Activated naive CD8-positive, alpha-beta T cell (primary cell): Measurements from ENCODE around the gene MTHFD2.
"Not testable (repeated sequence)": the region's sequence is repeated elsewhere in the genome, so short reads cannot be mapped to it uniquely, and the experiment has no call there.

ENCODE experiments used
- H3K27ac Mint-ChIP-seq: one replicate; pipeline ENCODE4 v1.8.0; 2021; ENCODE audit warnings: mixed read lengths
- H3K27me3 Mint-ChIP-seq: one replicate; pipeline ENCODE4 v1.8.0; 2021; ENCODE audit warnings: mixed read lengths
- H3K36me3 Mint-ChIP-seq: one replicate; pipeline ENCODE4 v1.8.0; 2021; ENCODE audit warnings: mixed read lengths
- H3K4me1 Mint-ChIP-seq: one replicate; pipeline ENCODE4 v1.8.0; 2021; ENCODE audit warnings: low read depth, mixed read lengths
- H3K4me3 Mint-ChIP-seq: one replicate; pipeline ENCODE4 v1.8.0; 2021; ENCODE audit warnings: mild to moderate bottlenecking, mixed read lengths
- H3K9me3 Mint-ChIP-seq: one replicate; pipeline ENCODE4 v1.8.0; 2021; ENCODE audit warnings: low read depth, mixed read lengths

The MTHFD2 gene

DNA sequence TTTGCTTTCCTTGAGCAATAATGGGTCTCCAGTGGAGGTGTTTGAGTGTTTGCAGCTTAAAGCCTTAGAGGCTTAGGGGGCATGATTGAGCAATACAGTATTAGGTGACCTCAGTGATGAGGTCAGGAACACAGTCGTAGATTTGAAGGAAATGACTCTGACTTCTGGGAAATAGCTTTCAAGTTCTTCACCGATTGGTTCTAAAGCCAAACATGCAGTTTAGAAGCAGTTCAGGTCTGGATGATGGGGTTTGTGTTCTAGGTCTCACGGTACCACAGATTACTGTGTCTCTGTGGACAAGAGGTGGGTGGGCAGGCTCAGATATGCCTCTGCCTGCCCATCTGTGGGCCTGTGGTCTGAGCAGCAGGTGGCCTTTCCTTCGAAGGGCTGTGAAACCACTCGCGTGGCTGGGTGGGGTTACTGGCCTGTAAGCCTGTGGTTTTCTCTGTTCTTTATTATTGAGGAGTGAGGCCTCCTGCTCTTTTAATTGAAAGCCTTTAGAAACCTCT lies 7.8 kb downstream of the MTHFD2 start:
- no peaks in the 10 kb centered on the region for H3K9me3 Mint-ChIP-seq
- H3K36me3 Mint-ChIP-seq, result peaks cover 19% of the 10 kb centered on the region
- H3K4me3 Mint-ChIP-seq, result peak overlapping the region; percentile 74
- H3K27me3 Mint-ChIP-seq, result no peaks in the 10 kb centered on the region
- H3K4me1 Mint-ChIP-seq, result peaks cover 46% of the 10 kb centered on the region
- H3K27ac Mint-ChIP-seq, result peak overlapping the region; percentile 93

DNA sequence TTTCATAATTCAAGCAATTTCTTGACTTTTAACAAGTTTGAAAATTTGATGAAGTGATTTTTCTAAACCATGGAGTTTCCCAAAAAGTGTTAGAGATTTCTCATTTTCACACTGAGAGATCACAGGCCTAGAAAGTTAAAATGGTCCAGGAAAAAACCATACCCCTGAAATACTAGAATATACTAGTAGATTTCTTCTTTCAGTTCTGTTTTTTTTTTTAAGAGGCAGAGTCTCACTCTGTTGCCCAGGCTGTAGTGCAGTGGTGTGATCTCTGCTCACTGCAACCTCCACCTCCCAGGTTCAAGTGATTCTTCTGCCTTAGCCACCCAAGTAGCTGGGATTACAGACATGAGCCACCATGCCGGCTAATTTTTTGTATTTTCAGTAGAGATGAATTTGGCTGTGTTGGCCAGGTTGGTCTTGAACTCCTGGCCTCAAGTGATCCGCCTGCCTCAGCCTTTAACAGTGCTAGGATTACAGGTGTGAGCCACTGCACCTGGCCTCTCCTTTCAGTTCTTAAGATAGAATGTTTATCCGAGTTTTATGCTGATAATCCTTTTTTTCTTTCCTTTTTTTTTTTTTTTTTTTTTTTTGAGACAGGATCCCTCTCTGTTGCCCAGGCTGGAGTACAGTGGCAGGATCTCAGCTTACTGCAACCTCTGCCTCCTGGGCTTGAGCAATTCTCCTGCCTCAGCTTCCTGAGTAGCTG lies 14.4 kb downstream of the MTHFD2 start:
- no peak overlapping the region for H3K4me3 Mint-ChIP-seq
- H3K27me3 Mint-ChIP-seq, result no peaks in the 10 kb centered on the region
- H3K36me3 Mint-ChIP-seq, result peaks cover 9% of the 10 kb centered on the region
- no peak overlapping the region for H3K27ac Mint-ChIP-seq
- H3K4me1 Mint-ChIP-seq, result peaks cover 2% of the 10 kb centered on the region
- H3K9me3 Mint-ChIP-seq, result no peaks in the 10 kb centered on the region

DNA sequence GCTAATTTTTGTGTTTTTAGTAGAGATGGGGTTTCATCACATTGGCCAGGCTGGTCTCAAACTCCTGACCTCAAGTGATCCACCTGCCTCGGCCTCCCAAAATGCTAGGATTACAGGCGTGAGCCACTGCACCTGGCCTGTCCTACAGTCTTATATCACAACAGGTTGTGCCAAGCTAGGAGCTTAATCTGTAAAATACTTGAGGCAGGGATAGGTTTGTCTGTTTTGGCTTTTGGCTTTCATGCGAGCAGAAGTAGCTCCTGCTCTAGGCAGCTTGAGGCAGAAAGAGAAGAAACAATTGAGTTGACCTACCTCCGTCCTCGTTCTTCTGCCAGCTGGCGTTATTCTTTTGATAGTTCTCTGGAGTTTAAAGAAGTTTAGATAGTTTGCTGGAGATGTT lies 17.4 kb downstream of the MTHFD2 start:
- not testable (repeated sequence) for H3K27me3 Mint-ChIP-seq, H3K36me3 Mint-ChIP-seq, H3K4me3 Mint-ChIP-seq, H3K9me3 Mint-ChIP-seq, H3K4me1 Mint-ChIP-seq, H3K27ac Mint-ChIP-seq

DNA sequence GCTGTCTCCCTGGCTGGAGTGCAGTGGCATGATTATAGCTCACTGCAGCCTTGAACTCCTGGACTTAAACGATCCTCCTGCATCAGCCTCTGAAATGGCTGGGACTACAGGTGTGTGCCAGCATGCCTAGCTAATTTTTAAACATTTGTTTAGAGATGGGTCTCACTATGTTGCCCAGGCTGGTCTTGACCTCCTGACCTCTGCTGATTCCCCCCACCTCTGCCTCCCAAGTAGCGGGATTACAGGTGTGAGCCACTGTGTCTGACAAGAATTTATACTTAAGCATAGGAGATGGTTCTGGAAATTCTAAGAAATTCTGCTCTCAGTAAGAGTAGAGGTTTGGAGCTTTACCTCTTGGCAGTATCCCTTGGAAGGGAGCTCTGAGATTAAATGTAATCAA lies 18.2 kb downstream of the MTHFD2 start:
- peaks cover 8% of the 10 kb centered on the region for H3K36me3 Mint-ChIP-seq
- no peaks in the 10 kb centered on the region for H3K27me3 Mint-ChIP-seq
- no peak overlapping the region for H3K27ac Mint-ChIP-seq
- no peak overlapping the region for H3K4me3 Mint-ChIP-seq
- H3K9me3 Mint-ChIP-seq, result no peaks in the 10 kb centered on the region
- H3K4me1 Mint-ChIP-seq, result no peaks in the 10 kb centered on the region

DNA sequence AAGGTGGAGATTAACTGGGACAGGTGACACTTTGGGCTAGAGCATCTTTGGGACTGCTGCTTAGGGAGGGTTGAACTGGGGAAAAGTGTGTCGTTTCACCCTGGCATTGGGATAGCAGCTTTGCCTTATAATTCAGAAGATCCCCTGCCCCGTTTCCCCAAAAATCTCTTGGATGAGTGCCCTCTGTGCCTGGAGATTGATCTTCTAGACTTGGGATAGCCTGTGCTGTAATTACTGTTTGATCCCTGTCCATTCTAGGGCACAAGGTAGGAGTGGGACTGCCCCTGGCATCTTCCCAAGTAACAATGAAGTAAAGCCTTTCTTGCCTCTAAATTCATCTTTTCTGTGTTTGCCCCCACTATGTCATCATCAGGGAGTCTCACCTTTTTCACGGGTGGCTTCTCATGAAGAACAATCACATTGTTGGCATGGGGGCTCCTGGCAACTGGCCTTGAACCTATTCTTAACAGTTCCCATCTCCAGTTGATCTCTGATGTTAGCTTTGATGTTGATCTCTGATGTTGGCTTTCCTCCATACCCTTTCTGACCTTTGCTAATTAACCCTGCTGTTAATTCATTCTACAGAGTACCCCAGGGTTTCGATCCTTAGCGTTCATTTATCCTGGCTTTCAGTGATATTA lies 21.6 kb downstream of the MTHFD2 start:
- Mint-ChIP-seq H3K27me3 (no peaks in the 10 kb centered on the region), H3K4me3 (no peak overlapping the region), H3K27ac (no peak overlapping the region), H3K4me1 (no peaks in the 10 kb centered on the region), H3K9me3 (no peaks in the 10 kb centered on the region), H3K36me3 (peaks cover 7% of the 10 kb centered on the region)

DNA sequence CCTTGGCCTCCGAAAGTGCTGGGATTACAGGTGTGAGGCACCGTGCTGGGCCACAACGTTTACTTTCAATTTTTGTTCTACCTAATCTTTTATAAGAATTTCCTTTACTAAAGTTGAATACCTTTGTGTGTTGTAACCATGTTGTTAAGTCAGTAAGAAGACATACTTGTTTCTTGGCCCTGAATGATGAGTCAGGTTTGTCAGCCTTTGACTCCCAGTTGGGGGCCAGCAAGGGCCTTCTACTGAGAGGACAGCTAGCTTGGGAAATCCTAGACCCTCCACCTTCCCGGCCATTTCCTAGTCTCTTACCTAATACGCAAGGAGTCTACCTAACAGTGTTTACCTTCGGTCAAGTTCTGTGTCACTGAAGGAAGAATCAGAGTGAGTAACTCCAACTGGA lies 22.7 kb downstream of the MTHFD2 start:
- Mint-ChIP-seq H3K4me3 (no peak overlapping the region), H3K4me1 (no peaks in the 10 kb centered on the region), H3K36me3 (peaks cover 4% of the 10 kb centered on the region), H3K27me3 (no peaks in the 10 kb centered on the region), H3K9me3 (no peaks in the 10 kb centered on the region), H3K27ac (no peak overlapping the region)

DNA sequence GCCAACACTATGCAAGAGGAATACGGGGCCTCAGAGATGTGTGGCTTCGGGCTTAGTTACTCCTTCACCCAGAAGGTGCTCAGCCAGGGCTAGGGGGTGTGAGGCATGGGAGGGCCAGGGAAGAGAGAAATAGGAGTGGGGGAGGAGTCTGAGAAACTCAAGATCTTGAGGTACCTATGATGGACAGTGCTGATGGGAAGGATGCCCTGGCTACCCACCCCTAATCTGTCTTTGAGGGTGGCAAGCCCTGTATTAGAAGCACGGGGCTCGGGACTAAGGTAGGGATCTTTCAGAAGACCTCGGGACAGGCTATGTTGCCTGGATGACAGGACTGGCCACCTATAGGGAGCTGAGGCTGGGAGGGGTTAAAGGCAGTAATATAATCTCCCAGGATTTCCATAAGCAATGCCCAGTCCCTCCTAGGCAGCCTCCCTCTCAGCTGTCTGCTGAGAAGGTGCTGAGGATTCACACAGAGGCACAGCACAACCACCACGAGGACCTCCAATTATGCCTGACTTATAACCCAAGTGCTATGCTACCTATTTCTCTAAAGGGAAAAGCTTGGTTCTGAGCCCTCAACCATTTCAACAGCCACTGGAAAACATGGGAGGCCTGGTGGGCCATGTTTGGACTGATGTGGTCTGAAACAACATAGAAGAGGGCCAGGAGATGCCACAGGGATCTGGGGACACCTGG lies 23.3 kb downstream of the MTHFD2 start:
- Mint-ChIP-seq H3K27me3 (no peaks in the 10 kb centered on the region), H3K9me3 (no peaks in the 10 kb centered on the region), H3K27ac (no peak overlapping the region), H3K4me1 (no peaks in the 10 kb centered on the region), H3K4me3 (no peak overlapping the region), H3K36me3 (peaks cover 4% of the 10 kb centered on the region)

DNA sequence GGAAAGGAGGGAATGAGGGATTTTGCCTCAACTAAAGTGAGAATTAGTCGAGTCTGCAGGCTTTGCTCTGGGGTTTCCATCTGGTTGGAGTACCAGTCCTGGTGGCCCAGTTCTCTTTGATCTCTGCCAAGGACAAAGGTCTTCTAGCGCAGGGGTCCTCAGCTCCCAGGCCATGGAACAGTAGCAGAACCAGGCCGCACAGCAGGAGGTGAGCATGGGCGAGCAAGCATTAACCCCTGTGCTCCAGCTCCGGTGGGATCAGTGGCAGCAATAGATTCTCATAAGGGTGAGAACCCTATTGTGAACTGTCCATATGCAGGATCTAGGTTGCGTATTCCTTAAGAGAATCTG lies 23.9 kb downstream of the MTHFD2 start:
- Mint-ChIP-seq H3K4me1 (no peaks in the 10 kb centered on the region), H3K27me3 (no peaks in the 10 kb centered on the region), H3K9me3 (no peaks in the 10 kb centered on the region), H3K36me3 (peaks cover 4% of the 10 kb centered on the region), H3K4me3 (no peak overlapping the region), H3K27ac (no peak overlapping the region)

DNA sequence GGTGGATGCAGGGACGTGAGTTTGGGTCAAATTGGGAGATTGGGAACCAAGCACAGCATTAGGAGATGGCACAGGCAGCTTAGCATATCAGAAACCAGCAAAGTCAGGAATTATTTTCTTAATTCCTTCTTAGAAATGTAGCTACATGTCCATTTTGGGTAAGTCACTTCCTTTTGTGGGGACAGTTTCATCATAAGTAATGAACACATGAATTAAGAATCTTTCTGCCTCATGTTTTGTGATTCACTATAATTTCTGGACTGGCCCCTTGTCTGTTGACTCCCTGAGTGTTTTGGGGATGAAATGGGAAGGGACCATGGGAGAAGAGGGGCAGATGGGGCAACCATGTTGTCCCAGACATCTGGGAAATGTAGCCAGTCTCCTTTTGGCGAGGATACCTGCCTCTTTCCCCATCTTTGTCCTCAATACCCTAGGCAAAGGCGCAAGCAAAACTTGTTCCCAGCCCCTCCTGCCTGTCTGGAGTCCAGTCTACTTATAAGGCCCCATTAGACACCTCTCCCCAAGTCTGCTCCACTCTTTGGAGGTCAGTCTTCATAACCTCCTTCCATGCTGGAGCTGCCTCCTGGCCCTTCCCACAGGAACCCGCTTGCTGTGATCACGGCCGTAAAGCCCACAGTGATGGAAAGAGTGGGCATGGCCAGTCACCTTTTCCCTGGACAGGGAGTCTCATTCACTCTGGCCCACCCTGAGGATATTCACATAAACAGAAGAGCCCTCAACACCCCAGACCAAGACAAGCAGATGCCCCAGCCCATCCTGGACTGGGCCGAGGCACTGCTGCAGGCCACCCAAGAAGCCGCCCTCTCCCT lies 25.7 kb downstream of the MTHFD2 start:
- Mint-ChIP-seq H3K27ac (no peak overlapping the region), H3K4me1 (no peaks in the 10 kb centered on the region), H3K4me3 (no peak overlapping the region), H3K36me3 (peaks cover 4% of the 10 kb centered on the region), H3K9me3 (no peaks in the 10 kb centered on the region), H3K27me3 (no peaks in the 10 kb centered on the region)

DNA sequence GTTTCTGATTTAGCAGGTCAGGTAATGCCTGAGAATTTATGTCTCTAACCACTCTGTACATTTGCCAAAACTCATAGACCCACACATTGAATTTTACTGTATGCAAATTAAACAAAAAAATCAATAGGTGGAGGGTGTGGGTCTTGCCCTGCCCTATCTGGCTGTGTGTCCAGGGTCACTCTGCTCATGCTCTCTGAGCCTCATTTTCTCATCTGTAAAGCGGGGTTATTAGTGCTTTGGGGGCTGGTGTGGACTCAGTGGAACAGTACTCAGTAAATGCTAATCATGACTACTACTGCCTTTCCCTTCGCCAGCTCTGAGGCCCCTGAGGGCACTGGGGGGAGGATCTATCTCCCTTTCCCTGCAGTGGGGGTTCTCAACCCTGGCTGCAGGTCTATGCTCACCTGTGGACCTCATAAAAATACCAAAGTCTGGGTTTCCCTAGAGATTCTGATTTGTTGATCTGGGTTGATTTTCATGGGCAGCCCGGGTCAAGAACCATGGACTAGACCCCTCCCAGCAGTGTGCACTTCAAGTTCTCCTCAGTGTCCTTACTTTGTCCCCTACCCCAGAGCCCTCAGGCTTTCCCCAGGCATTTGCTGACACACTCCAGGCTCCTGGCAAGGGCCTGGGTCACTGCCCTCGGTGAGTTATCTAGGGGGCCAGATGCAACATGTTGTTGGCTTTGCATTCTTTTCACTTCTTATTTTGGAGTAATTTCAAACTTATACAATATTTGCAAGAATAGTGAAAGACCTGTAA lies 27.5 kb downstream of the MTHFD2 start:
- H3K9me3 Mint-ChIP-seq, result no peaks in the 10 kb centered on the region
- no peaks in the 10 kb centered on the region for H3K4me1 Mint-ChIP-seq
- H3K4me3 Mint-ChIP-seq, result no peak overlapping the region
- no peaks in the 10 kb centered on the region for H3K27me3 Mint-ChIP-seq
- H3K36me3 Mint-ChIP-seq, result peaks cover 3% of the 10 kb centered on the region
- peak overlapping the region; percentile 16 for H3K27ac Mint-ChIP-seq

DNA sequence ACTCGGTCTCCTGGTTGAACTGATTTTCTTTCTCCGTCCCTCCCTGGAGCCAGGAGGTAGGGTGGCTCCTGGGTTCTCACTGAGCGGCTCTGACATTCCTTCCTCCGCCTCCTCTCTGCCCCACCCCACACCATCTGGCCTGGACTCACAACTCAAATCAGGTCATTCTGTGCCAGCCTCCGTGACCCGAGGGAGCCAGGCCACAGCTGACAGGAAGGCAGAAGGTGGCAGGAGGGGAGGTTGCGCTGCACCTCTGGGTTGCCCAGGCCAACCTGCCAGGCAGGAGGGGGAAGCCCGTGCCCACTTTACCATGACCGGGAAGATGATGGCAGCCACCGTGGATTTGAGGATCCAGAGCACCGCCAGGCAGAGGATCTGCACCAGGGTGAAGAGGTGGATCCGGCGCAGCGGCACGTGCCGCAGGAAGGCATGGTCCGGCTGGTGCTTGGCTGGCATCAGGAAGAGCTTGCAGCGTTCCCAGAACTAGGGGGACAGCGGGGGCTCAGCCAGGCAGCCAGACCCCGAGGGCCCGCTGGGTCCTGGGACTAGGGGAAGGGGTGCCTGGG lies 28.3 kb downstream of the MTHFD2 start:
- H3K9me3 Mint-ChIP-seq, result no peaks in the 10 kb centered on the region
- no peak overlapping the region for H3K4me3 Mint-ChIP-seq
- no peaks in the 10 kb centered on the region for H3K4me1 Mint-ChIP-seq
- no peak overlapping the region for H3K27ac Mint-ChIP-seq
- no peaks in the 10 kb centered on the region for H3K36me3 Mint-ChIP-seq
- no peaks in the 10 kb centered on the region for H3K27me3 Mint-ChIP-seq

DNA sequence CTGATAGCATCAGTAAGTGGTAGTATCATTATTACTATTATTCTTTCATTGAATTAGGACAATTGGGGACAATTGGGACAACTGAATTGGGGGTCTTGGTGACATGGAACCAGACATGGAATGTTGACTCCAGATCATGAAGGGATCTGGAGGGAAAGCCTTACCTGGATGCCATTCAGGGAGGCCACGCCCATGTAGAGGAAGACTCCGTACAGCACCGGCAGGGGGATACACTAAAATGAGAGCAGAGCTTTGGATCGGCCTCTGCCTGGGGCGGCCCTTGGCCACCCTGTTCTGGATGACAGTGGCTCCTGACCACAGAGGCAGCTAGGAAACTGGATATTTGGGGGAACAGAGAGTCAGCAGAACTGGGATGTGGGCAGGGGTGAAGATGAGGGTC lies 29.2 kb downstream of the MTHFD2 start:
- H3K4me3 Mint-ChIP-seq, result no peak overlapping the region
- no peak overlapping the region for H3K27ac Mint-ChIP-seq
- no peaks in the 10 kb centered on the region for H3K36me3 Mint-ChIP-seq
- no peaks in the 10 kb centered on the region for H3K4me1 Mint-ChIP-seq
- H3K9me3 Mint-ChIP-seq, result no peaks in the 10 kb centered on the region
- no peaks in the 10 kb centered on the region for H3K27me3 Mint-ChIP-seq

DNA sequence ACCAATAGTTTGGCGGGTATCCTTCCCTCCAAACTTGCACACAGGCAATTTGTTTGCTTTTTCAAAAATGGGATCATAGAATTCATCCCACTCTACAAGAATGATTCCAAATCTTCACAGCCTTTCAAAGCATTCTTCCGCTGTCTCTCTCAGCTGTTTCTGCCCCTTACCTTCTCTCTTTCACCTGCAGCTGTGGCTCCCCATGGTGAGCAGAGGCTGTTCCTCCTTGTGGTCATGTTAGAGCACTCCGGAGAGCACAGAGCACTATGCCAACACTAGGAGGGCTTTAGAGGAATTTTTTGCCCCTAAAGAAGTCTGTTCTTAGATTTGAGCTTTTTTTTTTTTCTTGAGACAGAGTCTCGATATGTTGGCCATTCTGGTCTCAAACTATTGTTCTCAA lies 30.4 kb downstream of the MTHFD2 start:
- no peak overlapping the region for H3K27ac Mint-ChIP-seq
- no peaks in the 10 kb centered on the region for H3K9me3 Mint-ChIP-seq
- no peaks in the 10 kb centered on the region for H3K36me3 Mint-ChIP-seq
- H3K27me3 Mint-ChIP-seq, result no peaks in the 10 kb centered on the region
- H3K4me1 Mint-ChIP-seq, result no peaks in the 10 kb centered on the region
- no peak overlapping the region for H3K4me3 Mint-ChIP-seq

DNA sequence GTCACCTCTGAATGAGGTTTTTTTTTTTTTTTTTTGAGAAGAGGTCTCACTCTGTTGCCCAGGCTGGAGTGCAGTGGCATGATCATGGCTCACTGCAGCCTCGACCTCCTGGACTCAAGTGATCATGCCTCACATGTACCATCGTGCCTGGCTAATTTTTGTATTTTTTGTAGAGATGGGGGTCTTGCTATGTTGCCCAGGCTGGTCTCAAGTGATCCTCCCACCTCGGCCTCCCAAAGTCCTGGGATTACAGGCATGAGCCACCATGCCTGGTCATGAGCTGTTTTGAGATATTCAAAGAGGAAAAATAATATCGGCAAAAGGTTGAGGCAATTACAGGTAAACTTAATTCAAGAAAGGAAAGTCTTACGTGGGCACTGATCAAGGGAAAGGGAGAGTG lies 31.4 kb downstream of the MTHFD2 start:
- H3K36me3 Mint-ChIP-seq, H3K9me3 Mint-ChIP-seq, H3K27me3 Mint-ChIP-seq, H3K27ac Mint-ChIP-seq, H3K4me3 Mint-ChIP-seq, H3K4me1 Mint-ChIP-seq: not testable (repeated sequence)
